Activated T-cell treated with anti-CD3 and anti-CD28 coated beads for 48 hours (primary cell): ENCODE results near the gene PIK3R1.

Experiments
- DNase-seq: peaks from one replicate; pipeline ENCODE4 v3.0.0-alpha.2; 2020; ENCODE audit warnings: low read depth

PIK3R1 gene

DNA sequence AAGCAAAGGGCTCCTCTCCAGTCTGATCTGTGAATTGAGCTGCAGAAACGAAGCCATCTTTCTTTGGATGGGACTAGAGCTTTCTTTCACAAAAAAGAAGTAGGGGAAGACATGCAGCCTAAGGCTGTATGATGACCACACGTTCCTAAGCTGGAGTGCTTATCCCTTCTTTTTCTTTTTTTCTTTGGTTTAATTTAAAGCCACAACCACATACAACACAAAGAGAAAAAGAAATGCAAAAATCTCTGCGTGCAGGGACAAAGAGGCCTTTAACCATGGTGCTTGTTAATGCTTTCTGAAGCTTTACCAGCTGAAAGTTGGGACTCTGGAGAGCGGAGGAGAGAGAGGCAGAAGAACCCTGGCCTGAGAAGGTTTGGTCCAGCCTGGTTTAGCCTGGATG is 82.1 kb downstream of the PIK3R1 start:
- no peak for DNase-seq

DNA sequence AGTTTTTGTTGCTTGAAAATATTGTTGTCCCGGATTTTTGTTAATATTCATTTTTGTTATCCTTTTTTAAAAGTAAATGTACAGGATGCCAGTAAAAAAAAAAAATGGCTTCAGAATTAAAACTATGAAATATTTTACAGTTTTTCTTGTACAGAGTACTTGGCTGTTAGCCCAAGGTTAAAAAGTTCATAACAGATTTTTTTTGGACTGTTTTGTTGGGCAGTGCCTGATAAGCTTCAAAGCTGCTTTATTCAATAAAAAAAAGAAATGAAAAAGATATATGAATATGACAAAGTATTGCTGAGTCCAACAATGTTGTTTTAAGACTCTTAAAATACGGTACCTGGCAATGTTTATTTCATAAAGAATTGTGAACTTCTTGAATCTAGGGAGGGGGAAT is 82.9 kb downstream of the PIK3R1 start:
- no peak for DNase-seq

DNA sequence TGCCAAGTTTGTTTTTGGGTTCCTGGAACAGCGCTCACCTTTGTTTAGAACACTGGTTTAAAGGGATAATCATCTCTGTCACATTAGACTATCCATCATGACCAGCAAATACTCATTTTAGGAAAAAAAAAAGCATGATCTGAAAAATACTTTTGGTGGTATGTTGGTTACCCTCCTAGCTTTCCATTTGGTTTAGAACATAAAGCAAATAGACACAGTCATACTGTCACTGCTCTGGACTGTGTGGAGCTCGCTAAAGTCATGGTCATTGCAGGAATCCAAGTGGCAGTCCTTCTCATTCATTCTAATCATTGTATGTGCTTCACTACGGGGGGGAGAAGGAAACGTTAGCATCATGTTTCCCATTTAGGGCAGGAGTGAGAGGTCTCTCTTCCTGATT is 83.5 kb downstream of the PIK3R1 start:
- DNase-seq, result no peak

DNA sequence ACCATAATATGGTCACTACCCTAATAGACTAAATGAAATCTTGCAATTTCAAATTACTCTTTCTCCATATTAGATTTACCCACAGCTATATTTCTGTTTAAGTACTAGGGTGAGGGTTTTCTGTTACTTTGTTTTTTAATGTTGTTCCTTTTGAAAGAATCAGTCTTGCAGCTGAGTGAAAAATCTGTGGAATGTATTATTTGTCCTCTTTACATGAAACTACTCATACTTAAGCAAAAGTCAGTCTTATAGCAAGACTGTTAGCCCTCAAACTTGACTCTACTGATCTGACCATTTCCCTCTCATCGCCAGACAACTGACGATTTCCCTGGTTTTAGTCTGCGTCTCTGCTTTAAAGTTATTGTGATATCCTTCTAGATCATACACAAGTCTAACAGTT is 84.0 kb downstream of the PIK3R1 start:
- no peak for DNase-seq

DNA sequence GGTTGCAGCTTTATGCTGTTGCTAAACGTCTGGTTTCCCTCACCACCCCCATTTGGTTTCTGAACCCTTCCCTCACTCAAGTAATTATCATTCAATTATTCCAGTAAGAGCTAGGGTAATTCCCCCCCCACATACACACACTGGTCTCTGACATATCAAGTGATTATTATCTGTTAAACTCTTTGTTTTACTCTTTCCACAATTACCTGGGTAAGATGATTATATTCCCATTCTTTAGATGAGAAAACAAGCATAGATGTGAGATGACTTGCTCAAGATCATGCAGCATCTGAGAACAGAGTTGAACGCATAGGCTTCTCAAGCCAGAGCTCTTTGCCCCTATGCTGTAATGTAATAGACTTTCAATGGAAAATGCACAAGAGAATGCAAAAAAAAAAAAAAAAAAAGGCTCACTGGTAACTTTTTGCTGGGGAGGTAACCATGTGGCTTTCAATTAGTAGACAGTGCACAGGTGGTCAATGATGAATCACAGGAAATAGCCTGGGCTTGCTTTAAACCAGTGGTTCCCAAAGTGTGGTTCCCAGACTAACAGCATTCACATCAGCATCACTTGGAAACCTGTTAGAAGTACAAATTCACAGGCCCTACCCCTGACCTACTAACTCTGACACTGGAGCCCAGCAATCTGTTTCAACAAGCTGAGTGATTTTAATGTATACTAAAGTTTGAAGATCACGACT is 87.6 kb downstream of the PIK3R1 start:
- no peak for DNase-seq

DNA sequence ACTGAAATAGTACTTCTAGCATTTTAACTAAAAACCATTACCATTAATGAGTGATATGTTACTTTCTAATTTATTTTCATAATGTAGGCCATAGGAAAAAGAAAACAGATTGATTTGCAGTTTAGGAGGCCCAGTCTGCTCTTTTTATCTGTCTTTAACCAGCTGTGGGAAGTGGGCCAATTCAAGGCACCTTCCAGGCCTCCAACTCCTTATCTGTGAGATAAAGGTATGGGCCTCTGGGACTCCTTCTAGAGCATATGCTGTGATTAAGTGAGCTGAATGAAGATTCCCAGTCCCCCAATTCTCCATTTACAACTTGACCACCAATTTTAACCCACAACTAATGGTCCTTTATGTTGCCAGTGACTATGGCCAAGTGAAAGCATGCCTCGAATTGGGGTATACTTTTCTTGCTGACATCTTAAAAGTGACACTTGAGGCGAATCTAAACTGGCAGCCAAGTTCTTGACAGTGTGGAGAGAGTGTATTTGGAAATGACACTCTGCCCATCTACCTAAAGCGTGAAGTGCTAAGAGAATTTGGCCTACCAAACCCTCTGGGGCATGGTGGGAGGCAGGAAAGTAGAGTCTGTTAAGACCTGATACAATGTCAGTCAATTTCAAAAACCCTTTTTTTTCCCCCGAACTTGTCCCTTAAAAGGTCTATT is 88.3 kb downstream of the PIK3R1 start:
- DNase-seq, result no peak

DNA sequence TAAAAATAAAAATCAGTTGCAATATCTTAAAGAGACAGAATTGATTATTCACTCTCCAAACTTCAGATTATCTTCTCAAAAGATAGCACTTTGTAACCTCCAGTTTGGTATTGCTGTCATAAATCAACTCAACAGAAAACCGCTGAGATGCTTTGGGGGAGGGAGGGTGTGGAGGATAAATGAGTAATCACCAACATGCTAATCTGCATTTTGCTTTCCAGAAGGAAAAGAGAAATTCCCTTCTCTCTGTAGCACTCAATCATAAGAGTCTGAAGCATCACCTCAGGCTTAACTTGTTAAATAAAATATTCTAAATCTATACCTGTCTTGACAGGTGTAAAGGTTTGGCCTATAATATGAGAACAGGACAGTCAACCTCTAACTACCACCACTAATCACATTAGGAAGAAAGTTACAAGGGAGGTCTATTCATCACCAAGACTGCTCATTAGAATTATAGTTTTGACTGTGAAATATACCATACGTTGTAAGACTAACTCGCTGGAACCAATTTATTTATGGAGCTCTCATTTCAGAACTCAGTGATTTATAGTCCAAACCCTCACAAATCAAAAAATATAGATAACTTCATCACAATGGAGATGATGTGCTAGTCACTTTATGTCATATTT is 89.0 kb downstream of the PIK3R1 start:
- no peak for DNase-seq

DNA sequence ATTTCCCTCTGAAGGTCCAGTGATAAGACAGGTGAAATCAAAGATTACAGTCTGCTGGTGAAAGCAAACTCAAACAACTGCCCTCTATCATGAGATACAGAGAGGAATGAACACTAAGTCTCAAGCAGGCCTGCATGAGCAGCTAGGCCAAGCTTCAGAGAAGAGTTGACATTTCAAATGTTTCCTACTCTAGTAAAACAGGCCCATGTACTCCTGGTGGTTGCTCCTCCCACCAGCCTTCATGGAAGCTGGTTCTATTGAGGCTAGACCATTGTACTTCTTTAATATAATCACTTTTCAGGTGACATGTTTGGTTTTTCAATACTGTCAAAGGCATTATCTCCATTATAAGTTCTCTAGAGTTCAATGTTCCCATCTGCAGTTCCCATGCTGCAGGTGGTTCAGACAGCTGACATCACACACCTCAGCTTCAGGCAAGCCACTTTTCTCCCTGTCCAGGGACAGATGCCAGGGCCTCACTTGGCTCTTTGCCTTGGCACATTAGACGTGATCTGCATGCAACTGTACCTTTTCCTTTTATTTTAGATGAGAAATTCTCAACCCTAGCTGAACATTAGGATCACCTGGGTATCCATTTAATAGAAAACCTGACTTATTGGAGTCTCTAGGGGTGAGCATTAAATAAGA is 89.8 kb downstream of the PIK3R1 start:
- no peak for DNase-seq

DNA sequence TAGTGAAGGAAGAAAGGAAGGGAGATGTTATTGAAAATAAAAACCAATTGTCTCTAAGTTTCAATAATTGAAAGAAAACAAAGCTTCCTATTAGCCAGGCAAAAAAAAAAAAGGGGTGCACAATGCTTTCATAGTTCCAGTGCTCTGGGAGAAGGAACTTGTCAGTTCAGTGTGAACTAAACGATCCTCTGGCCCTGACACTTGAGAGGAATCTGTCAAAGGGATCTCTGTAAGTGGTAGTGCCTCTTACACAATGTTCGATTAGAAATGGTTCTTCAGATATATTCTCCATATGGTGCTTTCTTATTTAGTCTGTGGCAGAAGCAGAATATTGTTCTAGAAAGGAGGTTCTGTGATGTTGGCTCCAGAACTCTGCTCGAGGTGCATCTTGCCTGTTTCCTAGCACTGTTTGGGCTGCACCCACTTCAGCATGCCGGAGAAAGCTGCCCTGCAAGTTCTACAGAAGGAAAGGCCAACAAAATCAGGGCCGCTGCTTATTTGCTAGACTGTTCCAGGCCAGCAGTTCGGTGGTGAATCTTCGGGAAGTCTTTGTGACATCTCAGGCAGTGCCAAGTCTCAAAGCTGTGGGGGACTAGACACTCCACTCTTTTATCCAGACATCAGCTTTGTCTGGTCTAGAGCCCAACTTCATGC is 90.9 kb downstream of the PIK3R1 start:
- DNase-seq, result no peak

DNA sequence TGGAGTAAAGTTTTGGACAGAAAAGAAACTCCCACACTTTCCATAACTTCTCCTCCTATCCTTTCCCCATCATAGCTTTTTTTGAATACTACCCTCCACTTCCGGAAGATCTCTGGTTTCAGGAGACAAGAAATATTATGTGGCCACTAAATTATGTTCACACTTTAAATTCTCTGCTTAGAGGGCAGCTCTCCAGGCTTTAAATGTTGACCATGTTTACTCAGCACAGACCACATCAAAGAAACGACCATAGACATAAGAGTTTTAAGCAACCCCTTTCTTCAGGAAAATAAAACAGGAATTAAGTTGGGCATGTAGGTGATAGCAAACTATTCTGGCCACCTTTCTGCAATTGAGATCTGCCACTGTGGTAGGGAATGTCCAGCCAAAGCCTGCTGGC is 97.8 kb downstream of the PIK3R1 start:
- no peak for DNase-seq

DNA sequence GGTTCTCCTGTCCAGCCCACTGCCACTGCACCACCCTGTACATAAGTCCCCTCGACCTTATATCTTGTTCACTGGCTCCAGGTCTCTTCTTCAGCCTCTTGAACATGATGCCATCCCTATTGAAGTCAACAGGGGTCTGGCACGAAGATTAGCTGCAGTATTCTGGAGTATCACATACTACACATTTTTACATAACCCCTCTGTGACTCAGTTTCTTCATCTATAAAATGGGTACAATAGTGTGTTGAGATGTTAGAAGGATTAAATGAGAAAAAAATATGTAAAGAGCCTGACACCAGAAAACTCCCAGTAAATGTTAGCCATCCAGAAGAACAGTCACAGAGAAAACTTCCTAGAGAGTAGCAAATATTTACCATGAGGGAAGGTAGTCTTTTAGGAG is 98.9 kb downstream of the PIK3R1 start:
- no peak for DNase-seq

DNA sequence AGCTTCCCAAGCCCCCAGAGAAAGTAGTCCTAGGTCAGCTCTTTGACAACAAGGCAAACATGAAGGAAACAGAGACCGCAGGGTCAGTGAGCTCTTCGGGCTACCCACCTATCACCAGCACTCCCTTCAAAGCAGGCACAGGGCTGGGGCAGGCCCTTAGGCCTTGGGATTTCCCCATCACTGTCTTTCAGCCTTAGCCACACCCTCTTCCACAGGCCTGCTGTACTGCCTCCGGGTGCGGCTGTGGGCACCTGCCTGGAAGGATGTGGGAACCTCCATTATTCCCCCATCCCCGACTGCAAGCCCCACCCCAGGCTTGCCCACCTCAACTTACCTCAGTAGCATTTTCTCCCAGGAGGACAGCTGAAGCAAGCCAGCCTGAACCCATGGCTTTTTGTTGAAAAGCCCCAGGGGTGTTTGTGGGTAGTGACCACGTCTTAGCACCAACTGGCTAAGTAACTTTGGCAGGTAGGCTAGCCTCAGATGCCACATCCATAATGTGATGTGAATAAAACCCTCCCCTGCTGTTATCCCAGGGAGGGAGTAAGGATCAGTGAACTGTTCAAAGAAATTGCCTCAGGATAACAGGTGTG is 100.2 kb downstream of the PIK3R1 start:
- peak; percentile 22 for DNase-seq

DNA sequence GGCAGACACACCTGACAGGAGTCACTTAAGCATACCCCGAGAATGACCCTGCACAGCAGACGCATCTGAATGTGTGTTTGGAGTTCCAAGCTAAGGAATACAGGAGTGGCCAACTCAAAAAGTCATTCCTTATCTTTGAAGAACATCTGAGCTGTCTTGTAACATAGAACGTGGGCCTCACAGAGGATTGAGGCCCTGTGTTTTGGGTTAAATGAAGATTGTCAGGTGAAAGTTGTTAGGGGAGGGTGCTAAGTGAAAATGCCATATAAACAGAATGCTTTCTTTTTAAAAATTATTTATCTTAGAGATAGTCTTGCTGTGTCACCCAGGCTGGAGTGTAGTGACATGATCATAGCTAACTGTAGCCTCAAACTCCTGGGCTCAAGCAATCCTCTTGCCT is 100.9 kb downstream of the PIK3R1 start:
- DNase-seq, result no peak

DNA sequence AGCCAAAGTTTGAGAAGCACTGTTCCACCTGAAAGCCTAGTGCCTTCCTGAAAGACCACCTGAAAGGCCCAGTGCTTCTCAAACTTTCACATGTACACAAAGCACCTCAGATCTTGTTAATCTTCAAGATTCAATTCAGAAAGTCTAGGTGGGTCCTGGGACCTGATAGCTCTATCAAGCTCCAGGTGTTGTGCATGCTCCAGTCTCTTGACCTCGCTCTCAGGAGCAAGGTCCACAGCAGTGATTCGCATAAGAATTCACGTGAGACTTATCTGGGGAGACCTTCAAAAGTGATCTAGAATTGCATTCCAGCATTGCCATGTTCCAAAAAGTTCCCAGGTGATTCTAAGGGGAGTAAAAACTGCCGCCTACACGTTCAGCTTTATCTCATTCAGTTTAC is 102.1 kb downstream of the PIK3R1 start:
- no peak for DNase-seq

DNA sequence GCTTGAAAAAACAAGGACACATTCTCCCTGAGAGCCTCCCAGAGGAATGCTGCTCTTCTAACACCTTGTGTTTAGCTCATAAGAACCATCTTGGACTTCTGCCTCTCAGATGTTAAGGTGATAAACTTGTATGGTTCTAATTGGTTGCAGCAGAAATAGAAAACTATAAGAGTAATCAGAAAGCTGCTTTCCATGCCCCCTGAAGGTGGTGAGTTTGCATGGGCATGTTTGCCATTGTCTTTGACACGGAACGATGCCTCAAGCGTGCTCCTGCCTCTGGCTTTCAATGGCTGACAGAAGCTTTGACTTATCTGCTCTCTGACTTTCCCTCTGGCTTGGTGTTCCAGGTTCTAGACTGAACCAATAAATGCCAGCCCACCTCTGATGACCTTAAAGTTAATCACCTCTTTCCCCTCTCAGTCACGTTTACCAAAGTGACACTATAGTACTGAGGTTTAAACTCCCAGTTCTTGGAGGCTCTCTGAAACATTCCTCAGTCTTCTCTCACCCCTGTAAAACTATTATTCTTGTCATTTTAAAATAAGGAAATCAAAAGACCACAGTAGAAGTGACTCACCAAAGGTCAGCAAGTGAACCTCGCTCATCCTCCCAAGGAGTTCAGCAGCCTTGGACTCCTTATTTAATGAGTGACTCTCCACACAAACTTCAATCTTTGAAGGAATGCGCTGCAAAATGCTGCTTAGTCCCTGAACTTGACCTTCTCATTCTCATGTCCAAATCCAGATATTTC is 103.6 kb downstream of the PIK3R1 start:
- DNase-seq, result no peak

DNA sequence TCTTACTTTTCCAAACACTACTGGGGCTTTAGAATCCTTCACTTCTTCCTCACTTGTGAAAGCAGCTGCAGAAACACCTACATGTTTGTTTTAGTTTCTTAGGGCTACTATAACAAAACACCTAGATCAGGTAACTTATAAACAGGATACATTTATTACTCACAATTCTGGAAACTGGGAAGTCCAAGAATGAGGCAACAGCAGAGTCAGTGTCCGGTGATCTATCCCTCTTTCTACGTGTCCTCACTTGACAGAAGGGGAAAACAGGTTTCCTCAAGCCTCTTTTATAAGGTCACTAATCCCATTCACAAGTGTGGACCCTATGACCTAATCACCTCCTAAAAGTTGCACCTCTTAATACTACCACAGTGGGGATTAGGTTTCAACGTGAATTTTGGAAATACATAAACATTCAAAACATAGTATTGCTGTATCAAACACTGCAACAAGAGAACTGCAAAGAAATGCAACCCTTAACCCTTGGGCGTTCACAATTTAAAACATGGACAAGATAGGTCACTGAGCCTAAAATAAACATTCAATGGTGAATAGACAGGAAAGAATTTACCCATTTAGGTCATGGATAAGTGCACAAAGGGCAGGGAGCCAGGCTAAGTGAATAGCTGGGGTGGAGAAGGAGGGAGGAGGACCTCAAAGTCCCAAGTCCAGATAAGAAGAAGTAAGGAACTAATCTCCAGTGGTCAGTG is 104.3 kb downstream of the PIK3R1 start:
- DNase-seq, result no peak

DNA sequence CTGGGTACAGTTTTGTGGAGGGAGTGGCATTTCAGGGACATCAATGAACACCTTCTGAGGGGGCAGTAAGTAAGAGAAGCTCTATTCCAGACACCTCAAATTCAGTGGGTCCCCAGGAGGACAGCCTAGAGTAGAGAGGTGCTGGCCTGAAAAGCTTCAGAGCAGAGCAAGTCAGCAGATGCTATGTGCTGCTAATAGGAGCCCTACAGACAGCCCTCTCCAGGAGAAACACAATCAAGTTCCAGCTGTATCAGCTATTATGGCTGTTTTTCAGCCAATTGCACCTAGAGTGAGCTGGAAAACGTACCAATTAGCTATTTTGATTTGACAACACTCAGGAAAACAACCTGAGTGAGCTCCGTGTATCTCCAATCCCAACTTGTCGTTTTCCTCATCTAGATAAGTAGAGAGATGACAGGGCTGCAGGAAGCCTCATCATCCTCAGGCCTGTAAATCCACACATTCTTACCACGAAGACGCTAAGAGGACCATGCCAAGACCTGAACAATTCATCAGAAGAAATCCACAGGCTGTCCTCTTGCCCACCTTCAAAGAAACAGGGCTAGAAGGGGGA is 104.9 kb downstream of the PIK3R1 start:
- DNase-seq, result no peak

DNA sequence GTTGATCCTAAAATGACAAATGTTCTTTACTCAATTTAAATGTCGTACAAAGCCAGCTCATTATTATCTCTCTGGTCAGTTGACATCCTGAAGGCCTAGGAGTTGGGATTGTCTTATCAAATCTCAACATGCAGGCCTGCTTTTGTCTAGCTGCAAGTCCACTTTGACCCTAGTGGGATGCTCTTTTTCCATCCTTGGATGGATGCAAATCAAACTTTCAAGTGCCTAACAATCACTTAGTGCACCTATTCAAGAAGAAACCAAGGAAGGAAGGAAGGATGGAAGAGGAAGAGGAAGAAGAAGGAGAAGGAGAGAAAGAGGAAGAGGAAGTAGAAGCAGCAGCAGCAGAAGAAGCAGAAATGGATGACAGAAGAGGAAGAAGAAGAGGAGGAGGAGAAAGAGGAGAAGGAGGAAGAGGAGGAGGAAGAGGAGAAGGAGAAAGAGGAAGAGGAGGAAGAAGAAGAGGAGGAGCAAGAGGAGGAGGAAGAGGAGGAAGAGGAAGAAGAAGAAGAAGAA is 109.6 kb downstream of the PIK3R1 start:
- no peak for DNase-seq

DNA sequence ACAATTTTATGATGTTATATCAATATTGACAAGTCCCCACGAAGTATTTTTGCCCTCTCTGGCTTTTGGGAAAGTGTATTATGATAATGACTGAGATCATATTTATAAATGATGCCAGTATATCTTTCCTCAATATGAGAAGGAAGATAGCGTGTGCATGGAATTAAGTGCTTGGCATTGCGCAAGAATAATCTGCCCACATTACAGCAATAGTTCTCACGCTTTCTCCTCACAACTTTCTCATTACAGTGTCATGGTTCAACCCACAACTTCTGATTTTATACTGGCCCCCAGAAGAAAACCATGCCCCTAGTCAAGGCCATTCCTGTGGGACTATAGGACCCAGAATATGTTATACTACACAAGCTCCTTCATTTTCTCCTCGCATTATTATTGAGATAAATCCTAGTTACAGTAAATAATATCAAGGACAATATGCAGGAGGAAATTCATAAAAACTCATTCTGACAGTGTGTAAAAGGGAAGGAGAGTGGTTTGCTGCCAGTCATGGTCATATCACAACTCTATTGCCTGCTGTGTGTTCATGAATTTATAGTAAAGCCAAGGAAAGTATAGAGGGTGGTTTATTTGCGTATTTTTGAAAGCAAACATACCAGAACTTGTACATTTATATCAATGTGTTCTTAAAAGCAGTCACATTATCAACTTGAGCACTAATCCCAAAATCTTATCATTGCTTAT is 114.1 kb downstream of the PIK3R1 start:
- no peak for DNase-seq

DNA sequence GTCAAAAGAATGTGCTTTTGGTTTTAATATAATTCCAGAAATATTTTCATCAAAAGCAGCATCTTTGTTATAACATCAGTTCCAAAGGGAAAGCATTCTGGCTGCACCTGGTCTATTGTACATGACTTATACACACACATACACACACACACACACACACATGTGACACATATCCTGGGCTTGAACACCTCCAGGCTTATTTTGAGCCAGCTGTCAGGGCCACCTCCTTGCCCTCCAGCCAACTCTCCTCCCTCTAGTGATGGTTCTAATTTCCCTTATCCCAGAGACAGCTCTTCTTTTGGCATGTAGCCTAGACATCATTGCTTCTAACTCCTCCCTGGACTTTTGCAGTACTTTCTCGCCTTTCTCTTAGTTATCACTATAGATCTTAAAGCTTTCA is 115.0 kb downstream of the PIK3R1 start:
- DNase-seq, result no peak
